NOMO-1 treated with DMSO at 0.1 percent for 48 hours (cell line): Measurements from ENCODE around the gene HOXD3.
A peak's percentile ranks its signal among the peaks of the same experiment; 100 is the strongest.

Experiments
- DNase-seq: peaks from one replicate; lab custom pipeline; 2025; ENCODE audit not compliant: unreplicated experiment; lab: John Stamatoyannopoulos, UW

HOXD3 gene

GRCh38 chr2:176156807-176157498, at the start of gene HOXD3:
Gene HOXD3, plus strand, starts transcription at chr2:176157307. Its CDS starts 11,808 bp downstream, at chr2:176169115.
- DNase-seq, result no peak

GRCh38 chr2:176107731-176108181, 49.4 kb upstream of the HOXD3 start:
- no peak for DNase-seq

- DNase-seq, result no peak
Measured at GRCh38 chr2:176109192-176109901, 47.8 kb upstream of the HOXD3 start.

- DNase-seq, result no peak
Measured at GRCh38 chr2:176109946-176110345, 47.2 kb upstream of the HOXD3 start.

DNA sequence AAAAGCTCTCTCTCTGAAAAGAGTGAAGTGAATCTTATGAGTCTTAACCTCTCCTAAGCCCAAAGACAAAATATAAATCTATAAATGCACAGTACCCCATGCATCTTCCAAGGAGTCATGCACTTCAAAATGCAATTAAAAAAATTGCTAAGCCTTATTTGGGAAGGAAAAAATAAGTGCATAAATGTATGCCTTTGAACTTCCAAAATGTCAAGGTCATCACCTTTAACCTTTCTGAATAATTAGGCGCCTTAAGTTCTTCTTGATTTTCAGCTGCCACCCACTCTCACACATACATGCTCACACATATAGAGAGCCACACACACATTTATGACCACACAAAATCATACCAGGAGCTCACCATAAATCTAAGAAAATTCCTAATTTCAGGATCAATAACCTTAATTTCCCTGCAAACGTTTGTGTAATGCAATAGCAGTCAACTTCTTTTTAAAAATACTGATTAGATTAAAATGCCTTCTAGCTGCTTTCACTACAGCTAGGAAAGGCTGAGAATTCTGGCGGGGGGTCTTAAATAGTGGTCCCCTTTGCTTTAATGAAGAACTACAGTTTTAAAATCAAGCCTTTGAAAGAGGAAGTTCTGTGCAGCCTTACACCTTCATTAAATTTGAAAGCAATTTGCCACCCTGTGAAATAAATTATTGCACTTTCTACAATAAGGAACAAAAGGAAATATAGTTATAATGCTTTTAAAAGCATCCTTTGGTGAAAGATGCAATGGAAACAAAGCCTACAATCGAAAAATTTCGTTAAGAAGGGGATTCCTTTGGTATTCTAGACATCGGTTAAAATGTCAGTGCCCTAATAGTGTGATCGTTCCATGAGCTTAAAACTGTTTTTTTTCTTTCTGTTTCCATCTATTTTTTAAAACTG, 46.4 kb upstream of the HOXD3 start:
- DNase-seq, result no peak

DNA sequence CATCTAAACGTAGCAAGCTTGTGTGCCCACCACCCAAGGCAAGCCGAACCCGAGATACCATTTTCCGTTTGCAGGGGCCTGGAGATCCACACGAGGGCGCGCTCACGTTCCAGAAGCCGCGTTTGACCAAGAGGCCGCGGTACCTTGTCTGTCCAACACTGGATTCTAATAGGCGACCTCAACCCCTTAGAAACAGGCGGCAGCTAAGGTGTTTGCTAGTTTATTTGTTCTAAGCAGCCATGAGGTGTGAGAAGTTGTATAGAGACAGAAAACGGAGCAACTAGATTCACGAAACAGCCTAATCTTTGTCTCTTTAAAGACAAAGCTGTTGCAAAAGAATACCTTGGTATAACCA, 45.8 kb upstream of the HOXD3 start:
- no peak for DNase-seq

DNA sequence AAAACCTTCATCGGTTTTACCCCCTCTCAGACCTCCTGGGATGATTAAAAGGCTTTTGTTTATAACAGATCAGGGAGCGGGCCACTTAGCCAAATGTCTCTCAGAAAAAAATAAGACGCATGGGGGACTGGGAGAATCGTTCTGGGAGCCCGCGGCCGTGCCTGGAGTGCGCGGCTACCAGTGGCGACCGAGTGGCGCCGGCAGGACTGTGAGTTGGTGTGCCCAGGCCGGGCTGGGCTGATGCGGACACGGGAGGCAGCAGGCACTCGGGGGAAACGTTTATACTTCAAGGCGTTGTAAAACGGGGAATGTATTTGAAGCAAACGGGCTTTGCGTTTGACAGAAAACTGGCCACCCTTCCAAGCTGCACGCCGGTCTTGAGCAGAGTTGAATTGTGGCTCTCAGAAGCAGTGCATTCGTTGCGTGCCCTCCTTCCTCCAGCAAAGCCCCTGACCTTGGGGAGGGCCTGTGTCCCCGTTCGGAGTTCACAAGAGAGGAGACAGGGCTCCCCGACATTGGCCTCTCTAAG, 45.2 kb upstream of the HOXD3 start:
- DNase-seq, result no peak

DNA sequence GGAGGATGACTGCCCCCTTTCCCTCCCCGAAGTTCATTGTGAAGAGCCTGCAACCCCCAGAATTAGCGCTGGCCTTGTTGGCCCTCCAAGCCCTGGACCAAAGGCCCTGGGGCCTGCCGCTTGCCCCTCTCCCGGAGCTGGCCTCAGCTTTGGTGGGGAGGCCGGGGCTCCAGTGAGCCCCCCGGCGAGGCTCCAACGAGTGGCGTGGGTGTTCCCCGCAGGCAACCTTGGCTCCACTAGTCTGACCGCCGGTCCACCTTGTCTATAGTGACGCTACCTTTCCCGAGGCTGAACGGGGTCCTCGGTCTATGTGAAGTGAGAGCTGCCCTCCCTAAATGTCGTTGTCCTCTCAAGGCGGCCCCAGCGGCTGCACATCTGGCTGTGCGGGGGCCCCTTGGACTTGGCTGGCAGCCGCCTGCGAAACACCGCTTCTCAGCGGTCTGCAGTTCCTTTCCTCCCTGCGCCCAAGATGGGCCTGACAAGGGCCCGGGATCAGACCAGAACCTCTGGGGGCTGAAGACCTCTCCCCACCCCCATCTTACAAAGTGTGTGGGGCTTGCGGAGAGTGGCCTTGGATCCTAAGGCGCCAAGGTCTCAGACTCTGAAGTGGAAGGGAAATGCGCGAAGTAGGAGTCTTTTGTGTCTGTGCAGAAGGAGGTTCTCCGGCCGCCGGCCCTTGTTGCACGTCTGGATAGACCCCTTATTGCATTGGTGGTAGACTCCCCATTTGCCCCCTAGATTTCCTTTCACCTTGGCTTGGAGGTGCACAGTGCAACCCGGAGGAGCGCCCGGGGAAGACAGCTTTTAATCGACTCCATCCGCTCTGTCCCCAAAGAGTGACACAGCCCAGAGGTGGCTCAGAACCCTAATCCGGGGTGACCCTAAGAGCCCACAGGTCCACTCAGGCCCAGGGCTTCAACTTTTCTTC, 44.5 kb upstream of the HOXD3 start:
- no peak for DNase-seq

GRCh38 chr2:176114120-176114929, 42.8 kb upstream of the HOXD3 start:
- DNase-seq, result no peak

- DNase-seq, result no peak
Measured at GRCh38 chr2:176114930-176115625, 42.0 kb upstream of the HOXD3 start.

DNA sequence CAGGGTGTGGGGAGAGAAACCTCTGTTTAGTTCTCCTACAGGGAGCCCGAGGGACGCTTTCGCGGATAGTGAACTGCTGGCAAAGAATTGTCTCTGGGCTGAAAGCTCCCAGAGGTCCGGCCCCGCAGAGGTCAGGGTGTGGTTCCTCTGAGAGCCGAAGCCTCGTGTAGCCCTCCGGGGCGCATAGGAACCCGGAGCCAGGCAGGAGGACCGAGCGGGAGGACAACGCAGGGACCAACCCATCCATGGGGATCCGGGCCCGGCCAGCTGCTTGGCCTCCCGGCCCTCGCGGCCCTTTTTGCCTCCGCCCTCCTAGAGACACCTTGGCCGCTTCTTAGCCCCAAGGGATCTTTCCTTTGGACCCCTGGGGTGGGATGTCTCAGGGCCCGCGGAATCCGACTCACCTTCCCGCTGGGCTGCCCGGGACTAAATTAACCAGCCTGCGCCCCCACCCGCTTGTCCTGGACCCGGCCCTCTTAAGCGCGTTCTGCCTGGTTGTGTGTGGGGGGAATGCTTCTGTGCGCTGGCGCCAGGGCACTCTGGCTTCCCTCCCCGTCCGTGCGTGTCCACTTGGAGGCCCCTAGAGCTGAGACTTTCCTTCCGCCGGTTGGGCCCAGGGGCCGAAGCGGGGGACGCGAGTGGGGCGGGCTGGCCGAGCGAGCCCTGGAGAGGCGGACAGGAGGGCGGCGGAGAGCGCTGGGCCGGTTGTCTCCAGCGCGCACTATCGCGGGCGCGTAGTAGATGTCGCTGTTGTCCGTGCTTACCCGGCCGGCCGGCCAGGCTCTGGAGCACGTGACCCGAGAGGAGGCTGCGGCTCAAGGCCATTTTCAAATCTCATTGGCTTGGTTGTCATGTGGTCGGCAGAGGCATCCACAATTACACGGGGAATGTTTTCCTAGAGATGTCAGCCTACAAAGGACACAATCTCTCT, 41.0 kb upstream of the HOXD3 start, which contains the start of gene HOXD10:
Gene HOXD10, plus strand, starts transcription at position 896 of the 931 bp plus-strand sequence. CDS start 56 bp downstream, outside the sequence.
- DNase-seq, result no peak

GRCh38 chr2:176117162-176117822, 39.8 kb upstream of the HOXD3 start:
- no peak for DNase-seq

- no peak for DNase-seq
Measured at GRCh38 chr2:176117823-176118371, 39.2 kb upstream of the HOXD3 start.

DNA sequence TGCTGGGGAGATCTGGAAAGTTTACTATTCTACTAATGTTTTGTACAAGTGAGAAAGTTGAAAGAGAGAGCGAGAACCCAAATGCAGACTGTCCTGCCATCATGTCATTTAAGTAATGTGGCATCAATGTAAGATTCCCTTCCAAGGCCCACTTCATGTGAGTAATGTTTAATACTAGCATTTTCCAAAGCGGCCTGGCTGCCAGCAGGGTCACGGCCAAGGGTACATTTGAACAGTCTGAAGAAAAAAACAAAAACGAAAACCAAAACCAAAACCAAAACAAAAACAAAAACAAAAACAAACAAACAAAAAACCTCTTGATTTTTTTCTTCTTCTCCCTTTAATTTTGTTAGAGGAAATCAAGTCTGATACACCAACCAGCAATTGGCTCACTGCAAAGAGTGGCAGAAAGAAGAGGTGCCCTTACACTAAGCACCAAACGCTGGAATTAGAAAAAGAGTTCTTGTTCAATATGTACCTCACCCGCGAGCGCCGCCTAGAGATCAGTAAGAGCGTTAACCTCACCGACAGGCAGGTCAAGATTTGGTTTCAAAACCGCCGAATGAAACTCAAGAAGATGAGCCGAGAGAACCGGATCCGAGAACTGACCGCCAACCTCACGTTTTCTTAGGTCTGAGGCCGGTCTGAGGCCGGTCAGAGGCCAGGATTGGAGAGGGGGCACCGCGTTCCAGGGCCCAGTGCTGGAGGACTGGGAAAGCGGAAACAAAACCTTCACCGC, 38.3 kb upstream of the HOXD3 start:
- DNase-seq, result peak; percentile 23

DNA sequence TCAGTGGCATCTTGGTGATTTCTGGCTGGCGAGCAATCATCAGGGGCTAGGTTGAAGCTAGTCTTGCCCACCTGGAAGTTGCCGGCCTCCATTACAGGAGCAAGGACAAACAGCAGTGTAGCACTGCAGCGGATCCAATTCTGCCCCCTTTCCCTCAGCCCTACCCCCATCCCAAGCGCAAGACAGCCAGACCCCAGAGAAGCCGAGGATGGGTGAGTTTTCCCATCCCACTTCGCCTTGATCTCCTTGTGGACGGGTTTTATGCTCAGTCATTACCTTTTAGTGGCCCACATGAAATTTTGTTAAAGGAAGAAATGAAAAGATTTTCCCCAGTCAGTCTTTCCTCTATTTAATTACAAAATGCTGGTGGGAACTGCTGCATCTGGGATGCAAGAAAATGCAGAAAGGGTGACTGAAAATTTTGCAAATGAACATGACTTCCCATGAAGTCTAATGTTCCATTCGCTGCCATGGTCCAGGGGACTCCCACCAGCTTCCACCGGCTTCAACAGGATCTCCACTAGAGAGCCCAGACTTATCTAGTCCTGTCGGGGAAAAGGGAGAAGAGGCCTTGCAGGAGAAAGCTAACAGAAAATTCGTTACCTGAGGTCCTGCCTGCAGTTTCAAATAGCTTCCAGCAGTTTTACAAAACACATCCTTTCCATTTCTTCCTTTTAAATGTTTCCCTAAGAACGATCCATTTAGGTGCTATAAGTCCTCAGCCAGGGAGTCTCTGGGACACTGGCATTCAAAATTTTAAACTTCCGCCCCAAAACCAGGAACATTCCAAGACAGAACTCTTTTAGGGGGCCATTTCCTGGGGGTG, 36.5 kb upstream of the HOXD3 start:
- DNase-seq, result no peak
